Measurements from ENCODE around the gene PLEKHM3.

Gene PLEKHM3

DNA sequence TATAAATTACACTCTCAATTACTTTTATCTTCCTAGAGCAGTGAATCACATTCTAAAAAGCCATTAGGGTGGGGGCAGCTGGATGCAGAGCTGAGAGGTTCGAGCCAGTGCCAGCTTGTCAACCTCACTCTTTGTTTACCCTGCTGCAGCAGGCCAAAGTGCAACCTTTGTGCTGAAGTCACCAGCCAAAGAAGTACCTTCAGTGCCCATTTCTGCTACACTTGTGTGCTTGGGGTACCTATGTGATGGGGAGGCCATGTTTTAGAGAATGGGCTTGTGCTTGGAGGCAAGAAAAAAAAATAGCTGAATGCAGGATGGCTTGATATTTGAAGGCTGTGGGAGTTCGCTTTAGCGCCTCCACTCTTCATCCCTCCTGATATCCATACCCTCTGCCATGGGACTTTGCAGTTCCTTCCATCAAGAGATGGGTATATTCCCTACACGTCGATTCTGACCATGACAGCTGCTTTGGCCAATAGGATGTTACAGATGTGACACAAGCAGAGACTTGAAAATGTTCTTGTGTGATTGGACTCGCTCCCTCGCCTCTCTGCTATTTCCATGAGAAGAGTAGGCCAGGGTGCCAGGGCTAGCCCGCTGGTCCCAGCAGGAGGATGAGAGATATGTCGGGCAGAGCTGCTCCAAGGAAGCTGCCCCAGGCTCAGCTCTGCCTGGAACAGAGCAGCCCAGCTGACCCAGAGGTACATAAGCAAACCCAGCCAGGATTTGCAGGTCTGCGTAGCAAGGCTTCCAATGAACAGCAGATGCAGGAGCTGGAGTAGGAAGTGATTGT is 242.9 kb downstream of the PLEKHM3 start:
- no peak for DNase-seq

DNA sequence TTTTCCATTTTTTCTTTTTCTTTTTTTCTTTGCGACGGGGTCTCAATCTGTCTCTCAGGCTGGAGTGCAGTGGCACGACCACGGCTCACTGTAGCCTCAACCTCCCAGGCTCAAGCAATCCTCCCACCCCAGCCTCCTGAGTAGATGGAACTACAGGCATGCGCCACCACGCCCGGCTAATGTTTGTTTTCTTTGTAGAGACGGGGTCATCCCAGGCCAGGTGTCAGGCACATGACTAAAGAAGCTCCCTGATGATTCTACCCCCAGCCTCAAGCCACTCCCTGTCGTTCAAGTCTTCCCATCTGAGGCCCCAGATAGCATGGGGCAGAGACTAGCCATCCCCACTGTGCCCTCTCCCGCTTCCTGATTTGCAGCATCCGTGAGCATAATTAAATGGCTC is 245.8 kb downstream of the PLEKHM3 start:
- no peak for DNase-seq

DNA sequence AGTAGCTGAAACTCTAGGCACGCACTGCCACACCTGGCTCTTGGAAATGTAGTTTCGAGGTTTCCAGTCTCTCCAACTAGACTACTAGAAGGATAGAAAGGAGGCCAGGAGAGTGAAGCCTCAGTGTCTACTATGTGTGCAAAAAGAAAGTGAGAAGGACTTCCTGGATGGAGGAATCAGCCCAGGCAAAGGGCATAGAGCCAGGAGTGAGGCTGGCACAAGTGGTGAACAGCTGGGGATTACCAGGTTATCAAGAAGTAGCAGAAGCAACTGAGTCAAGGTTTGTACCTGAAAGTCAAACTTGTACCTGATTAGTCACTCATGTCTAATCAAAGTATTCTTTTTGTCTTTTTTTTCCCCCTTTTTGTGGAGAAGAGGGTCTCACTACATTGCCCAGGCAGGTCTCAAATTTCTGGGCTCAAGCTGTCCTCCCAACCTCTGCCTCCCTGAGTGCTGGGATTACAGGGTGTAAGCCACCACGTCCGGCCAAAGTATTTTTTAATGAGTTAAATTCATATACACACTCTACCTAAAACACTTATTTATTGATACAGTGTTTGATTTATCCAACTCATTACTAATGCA is 246.9 kb downstream of the PLEKHM3 start:
- DNase-seq = no peak

DNA sequence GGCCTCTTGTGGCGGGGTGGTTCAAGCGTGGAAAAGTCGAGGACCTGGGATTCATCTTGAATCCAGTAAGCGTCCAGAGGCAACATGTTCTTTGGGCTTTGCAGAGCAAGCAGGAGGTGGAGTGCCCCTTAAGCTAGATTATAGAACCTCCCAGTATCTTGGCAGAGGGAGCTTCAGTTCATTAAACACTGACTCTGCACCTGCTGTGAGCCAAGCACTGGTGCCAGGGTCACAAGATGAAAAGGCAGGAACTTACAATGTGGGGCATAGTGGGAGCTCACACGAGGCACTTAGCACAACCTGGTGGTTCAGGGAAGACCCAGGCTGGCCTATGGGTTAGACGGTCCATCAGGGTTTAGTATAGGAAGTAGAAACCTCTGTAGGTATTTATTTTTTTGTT is 248.2 kb downstream of the PLEKHM3 start:
- DNase-seq = no peak

DNA sequence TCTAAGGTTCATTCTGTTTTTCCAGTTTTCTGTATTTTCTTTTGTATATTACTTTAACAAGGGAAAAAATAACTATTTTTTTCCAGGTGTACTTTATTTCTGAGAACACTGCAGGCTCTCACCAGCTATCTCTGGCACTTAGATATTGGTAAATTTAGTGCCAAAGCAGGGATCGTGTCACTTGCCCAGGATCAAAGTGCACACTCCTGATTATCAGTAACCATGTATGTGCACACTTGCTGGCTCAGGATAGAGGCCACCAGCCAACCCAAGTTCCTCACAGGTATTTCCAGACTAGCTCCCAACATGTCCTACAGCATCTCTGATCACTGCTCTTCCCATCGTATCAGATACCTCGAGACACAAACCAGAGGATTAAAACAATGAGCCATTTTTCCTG is 249.9 kb downstream of the PLEKHM3 start:
- no peak for DNase-seq

DNA sequence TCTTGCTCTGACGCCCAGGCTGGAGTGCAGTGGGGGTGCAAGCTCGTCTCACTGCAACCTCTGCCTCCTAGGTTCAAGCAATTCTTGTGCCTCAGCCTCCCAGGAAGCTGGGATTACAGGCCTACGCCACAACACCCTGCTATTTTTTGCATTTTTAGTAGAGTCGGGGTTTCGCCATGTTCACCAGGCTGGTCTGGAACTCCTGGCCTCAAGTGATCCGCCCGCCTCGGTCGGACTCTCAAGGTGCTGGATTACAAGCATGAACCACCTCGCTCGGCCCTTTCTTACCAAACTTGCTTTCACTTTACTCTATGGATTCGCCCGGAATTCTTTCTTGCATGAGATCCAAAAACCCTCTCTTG is 252.5 kb downstream of the PLEKHM3 start:
- no peak for DNase-seq

DNA sequence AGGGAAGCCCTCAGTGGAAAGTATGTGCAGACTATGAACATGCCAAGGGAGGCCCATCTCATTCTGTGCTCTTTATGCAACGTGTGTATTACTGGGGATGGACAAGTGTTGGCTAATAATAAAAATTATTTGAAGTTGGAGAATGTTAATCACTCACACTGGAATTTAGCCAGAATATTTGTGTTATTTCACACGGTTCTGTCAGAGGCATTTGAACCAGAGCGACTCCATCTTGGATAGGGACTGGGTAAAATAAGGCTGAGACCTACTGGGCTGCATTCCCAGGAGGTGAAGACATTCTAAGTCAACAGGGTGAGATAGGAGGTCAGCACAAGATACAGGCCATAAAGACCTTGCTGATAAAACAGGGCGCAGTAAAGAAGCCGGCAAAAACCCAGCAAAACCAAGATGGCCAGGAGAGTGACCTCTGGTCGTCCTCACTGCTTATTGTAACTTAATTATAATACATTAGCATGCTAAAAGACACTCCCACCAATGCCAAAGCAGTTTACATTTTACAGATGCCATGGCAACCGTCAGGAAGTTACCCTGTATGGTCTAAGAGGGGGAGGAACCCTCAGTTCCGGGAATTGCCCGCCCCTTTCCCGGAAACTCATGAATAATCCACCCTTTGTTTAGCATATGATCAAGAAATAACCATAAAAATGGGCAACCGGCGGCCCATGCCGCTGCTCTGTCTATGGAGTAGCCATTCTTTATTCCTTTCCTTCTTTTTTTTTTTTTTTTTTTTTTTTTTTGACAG is 253.1 kb downstream of the PLEKHM3 start:
- peak; percentile 45 for DNase-seq

DNA sequence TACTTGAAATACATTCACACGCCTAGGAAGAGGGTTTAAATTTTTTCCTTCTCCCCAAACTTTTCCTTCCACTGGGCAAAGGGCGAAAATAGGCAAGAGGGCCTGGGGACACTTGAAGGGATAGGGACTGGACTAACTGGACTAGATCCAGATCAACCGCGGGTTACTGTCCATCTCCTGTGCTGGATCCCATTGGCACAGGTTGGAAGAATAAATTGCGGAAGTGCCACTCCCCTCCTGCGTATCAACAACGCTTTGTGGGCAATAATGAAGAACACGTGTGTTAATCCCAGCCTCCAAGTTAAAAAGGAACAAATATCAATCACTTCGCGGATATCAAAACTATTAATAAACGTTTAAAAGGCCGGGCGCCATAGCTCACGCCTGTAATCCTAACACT is 253.9 kb downstream of the PLEKHM3 start:
- DNase-seq = no peak
